ENCODE measurements around the gene KLHDC7A.

DNA sequence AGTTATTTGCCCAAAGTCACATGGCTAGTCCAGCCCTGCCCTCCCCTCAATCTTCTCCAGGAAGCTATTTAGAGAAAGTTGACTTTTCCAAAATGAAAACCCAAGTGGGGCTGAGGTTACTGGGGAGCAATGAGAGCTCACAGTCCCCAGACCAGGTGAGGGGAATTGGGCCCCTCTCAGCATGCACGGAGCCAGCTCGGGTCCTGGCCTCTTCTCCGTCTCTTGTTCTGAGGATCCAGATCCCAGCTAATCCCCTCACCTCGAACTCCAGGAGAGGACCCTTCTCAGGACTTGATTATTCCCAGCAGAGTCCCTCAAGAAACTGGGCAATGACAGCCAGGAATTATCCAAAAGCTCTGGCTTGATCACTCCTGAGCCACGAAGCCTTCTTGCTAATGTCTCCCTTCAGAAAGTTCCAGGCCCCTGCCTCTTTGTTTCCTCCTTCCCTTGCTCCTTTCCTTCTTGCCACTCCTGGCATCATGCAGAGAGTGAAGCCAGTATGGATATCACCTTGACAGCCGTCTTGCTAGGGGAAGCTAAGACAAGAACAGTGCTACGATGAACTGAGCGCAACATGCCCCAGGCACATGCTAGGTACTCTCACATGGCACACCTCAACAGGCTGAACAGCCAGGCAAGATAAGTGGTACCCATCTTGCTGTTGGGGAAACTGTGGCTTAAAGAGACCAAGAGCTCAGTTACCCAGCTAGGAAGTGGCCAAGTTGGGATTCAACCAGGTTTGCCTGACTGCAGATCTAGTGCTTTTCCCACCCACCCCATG, 51.9 kb downstream of the KLHDC7A start:
- TF ChIP-seq, protein P1, sequence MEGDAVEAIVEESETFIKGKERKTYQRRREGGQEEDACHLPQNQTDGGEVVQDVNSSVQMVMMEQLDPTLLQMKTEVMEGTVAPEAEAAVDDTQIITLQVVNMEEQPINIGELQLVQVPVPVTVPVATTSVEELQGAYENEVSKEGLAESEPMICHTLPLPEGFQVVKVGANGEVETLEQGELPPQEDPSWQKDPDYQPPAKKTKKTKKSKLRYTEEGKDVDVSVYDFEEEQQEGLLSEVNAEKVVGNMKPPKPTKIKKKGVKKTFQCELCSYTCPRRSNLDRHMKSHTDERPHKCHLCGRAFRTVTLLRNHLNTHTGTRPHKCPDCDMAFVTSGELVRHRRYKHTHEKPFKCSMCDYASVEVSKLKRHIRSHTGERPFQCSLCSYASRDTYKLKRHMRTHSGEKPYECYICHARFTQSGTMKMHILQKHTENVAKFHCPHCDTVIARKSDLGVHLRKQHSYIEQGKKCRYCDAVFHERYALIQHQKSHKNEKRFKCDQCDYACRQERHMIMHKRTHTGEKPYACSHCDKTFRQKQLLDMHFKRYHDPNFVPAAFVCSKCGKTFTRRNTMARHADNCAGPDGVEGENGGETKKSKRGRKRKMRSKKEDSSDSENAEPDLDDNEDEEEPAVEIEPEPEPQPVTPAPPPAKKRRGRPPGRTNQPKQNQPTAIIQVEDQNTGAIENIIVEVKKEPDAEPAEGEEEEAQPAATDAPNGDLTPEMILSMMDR (conservative IDR thresholded peaks at IDR 0.05; ENCODE audit: low read length), result no peak
- TF ChIP-seq EZH2phosphoT487 (IDR thresholded peaks at IDR 0.05; ENCODE audit: borderline replicate concordance, low read depth, low read length), result no peak
